ENCODE results near the gene CTNNA3. TPM values are rescaled to one million over a fixed set of nuclear protein-coding genes. Genes with fewer than 3 reads are reported as not detected.

Gene CTNNA3
- total RNA-seq, 1 experiment from 2014 or later, result 0.85 TPM

- in situ Hi-C loops (cut with HindIII; ENCODE audit: low pct_unique_long_range_greater_than_20kb, low sequenced_read_pairs), result no loop called here
- Histone ChIP-seq H3K36me3 (ENCODE audit: control insufficient read depth, insufficient read depth, low read length) (no peaks in the 10 kb centered on the region), H3K9me3 (ENCODE audit: control insufficient read depth, insufficient read depth, low read depth, low read length) (no peaks in the 10 kb centered on the region), H3K27ac (ENCODE audit: low read length) (no peak overlapping the region), H3K4me3 (ENCODE audit: low read depth in 2 of 2, low read length in 2 of 2) (no peak overlapping the region), H3K27me3 (ENCODE audit: control insufficient read depth, insufficient read depth, low read length) (peaks cover under 1% of the 10 kb centered on the region; the same call in 1 of the 2 replicates), H3K4me1 (ENCODE audit: control insufficient read depth, insufficient read depth, low read length) (peaks cover 9% of the 10 kb centered on the region; the same call in 1 of the 2 replicates)
- ChIA-PET POLR2A (no interaction called here), CTCF (no interaction called here)
- TF ChIP-seq, protein P1, sequence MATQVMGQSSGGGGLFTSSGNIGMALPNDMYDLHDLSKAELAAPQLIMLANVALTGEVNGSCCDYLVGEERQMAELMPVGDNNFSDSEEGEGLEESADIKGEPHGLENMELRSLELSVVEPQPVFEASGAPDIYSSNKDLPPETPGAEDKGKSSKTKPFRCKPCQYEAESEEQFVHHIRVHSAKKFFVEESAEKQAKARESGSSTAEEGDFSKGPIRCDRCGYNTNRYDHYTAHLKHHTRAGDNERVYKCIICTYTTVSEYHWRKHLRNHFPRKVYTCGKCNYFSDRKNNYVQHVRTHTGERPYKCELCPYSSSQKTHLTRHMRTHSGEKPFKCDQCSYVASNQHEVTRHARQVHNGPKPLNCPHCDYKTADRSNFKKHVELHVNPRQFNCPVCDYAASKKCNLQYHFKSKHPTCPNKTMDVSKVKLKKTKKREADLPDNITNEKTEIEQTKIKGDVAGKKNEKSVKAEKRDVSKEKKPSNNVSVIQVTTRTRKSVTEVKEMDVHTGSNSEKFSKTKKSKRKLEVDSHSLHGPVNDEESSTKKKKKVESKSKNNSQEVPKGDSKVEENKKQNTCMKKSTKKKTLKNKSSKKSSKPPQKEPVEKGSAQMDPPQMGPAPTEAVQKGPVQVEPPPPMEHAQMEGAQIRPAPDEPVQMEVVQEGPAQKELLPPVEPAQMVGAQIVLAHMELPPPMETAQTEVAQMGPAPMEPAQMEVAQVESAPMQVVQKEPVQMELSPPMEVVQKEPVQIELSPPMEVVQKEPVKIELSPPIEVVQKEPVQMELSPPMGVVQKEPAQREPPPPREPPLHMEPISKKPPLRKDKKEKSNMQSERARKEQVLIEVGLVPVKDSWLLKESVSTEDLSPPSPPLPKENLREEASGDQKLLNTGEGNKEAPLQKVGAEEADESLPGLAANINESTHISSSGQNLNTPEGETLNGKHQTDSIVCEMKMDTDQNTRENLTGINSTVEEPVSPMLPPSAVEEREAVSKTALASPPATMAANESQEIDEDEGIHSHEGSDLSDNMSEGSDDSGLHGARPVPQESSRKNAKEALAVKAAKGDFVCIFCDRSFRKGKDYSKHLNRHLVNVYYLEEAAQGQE (IDR thresholded peaks at IDR 0.05; ENCODE audit: insufficient read depth in 1 of 2, low read depth in 2 of 2, low read length in 1 of 2), result no peak
- DNase-seq (ENCODE audit: low read depth, low spot score) (no peak), ATAC-seq (no peak)
- intact Hi-C loops (cut with micrococcal nuclease; ENCODE audit: unreplicated experiment), result no loop called here
- no TSS peak for BruUV-seq (replicated peaks)
Observed at GRCh38 chr10:67670401-67670800, 25.6 kb downstream of the CTNNA3 start.

DNA sequence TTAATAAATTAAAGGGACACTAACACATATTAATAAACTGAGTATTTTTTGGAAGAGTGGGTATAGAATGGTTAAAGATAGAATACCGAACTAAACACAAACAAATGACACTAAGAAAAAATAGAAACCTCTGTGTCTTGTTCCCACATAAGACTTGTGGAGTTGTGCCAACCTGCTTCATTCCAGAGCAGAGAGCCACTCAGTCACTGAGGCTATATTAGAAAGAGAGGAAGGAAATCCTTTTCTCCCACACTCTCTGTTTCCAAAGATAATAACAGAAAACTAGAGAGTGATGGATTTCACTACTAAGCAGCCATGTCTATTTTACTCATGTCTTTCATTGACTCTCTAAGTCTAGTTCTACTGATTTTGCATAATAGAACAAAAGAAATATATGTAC lies 26.0 kb downstream of the CTNNA3 start:
- no TSS peak for BruUV-seq (replicated peaks)
- H3K36me3 ChIP-seq (ENCODE audit: control insufficient read depth, insufficient read depth, low read length), result no peaks in the 10 kb centered on the region
- no peak overlapping the region for H3K4me3 ChIP-seq (ENCODE audit: low read depth in 2 of 2, low read length in 2 of 2)
- CTCF ChIA-PET, result no interaction called here
- in situ Hi-C loops (cut with HindIII; ENCODE audit: low pct_unique_long_range_greater_than_20kb, low sequenced_read_pairs) (no loop called here), intact Hi-C loops (cut with micrococcal nuclease; ENCODE audit: unreplicated experiment) (no loop called here)
- no peak overlapping the region for H3K27ac ChIP-seq (ENCODE audit: low read length)
- H3K27me3 ChIP-seq (ENCODE audit: control insufficient read depth, insufficient read depth, low read length), result no peaks in the 10 kb centered on the region
- TF ChIP-seq POLR2AphosphoS5 (IDR thresholded peaks at IDR 0.05; ENCODE audit: low read depth, low read length) (no peak), SIN3A (IDR thresholded peaks at IDR 0.05; ENCODE audit: borderline replicate concordance, insufficient read depth, low read depth, low read length) (no peak), TCF7L2 (IDR thresholded peaks at IDR 0.05; ENCODE audit: low read depth, low read length) (no peak)
- TF ChIP-seq, protein P2, sequence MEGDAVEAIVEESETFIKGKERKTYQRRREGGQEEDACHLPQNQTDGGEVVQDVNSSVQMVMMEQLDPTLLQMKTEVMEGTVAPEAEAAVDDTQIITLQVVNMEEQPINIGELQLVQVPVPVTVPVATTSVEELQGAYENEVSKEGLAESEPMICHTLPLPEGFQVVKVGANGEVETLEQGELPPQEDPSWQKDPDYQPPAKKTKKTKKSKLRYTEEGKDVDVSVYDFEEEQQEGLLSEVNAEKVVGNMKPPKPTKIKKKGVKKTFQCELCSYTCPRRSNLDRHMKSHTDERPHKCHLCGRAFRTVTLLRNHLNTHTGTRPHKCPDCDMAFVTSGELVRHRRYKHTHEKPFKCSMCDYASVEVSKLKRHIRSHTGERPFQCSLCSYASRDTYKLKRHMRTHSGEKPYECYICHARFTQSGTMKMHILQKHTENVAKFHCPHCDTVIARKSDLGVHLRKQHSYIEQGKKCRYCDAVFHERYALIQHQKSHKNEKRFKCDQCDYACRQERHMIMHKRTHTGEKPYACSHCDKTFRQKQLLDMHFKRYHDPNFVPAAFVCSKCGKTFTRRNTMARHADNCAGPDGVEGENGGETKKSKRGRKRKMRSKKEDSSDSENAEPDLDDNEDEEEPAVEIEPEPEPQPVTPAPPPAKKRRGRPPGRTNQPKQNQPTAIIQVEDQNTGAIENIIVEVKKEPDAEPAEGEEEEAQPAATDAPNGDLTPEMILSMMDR (IDR thresholded peaks at IDR 0.05), result no peak
- TF ChIP-seq, protein P1 (IDR thresholded peaks at IDR 0.05; ENCODE audit: insufficient read depth in 1 of 2, low read depth in 2 of 2, low read length in 1 of 2), result no peak
- DNase-seq (ENCODE audit: low read depth, low spot score) (no peak), ATAC-seq (no peak)
- POLR2A ChIA-PET, result no interaction called here
- H3K4me1 ChIP-seq (ENCODE audit: control insufficient read depth, insufficient read depth, low read length), result peaks cover 10% of the 10 kb centered on the region; the same call in 1 of the 2 replicates
- H3K9me3 ChIP-seq (ENCODE audit: control insufficient read depth, insufficient read depth, low read depth, low read length), result no peaks in the 10 kb centered on the region
